Measurements from ENCODE around the gene DLEC1. TPM values are rescaled to one million over a fixed set of nuclear protein-coding genes. Genes with fewer than 3 reads are reported as not detected.
A peak's percentile ranks its signal among the peaks of the same experiment; 100 is the strongest.

DLEC1 gene
- total and polyA plus RNA-seq, 7 donors, result 0.16 to 0.60 (median 0.41) TPM

GRCh38 chr3:38153221-38153620 is 114.2 kb downstream of the DLEC1 start:
- no peak overlapping the region for H3K27ac ChIP-seq
- no peak for DNase-seq
- TF ChIP-seq EP300 (IDR thresholded peaks at IDR 0.05) (no peak), CTCF (IDR thresholded peaks at IDR 0.05) (no peak), POLR2A (IDR thresholded peaks at IDR 0.05) (no peak), POLR2AphosphoS5 (IDR thresholded peaks at IDR 0.05) (no peak)
- no peaks in the 10 kb centered on the region for H3K36me3 ChIP-seq
- intact Hi-C loops (cut with DNase I), result no loop called here
- no peak overlapping the region for H3K4me3 ChIP-seq
- no peaks in the 10 kb centered on the region for H3K4me1 ChIP-seq
- 95% methylated on average over 2 of the region's 2 CpGs for WGBS, 2 donors
- H3K27me3 ChIP-seq, result no peaks in the 10 kb centered on the region
- H3K9me3 ChIP-seq, result no peaks in the 10 kb centered on the region

- intact Hi-C loops (cut with DNase I), result no loop called here
- no peaks in the 10 kb centered on the region for H3K9me3 ChIP-seq
- no peak overlapping the region for H3K4me3 ChIP-seq
- no peaks in the 10 kb centered on the region for H3K4me1 ChIP-seq
- no peaks in the 10 kb centered on the region for H3K27me3 ChIP-seq
- no peak for TF ChIP-seq POLR2A (IDR thresholded peaks at IDR 0.05)
- TF ChIP-seq CTCF (IDR thresholded peaks at IDR 0.05), result no peak
- peak in 1 of 4 donors; percentile 53 for TF ChIP-seq POLR2AphosphoS5 (IDR thresholded peaks at IDR 0.05)
- no peak for TF ChIP-seq EP300 (IDR thresholded peaks at IDR 0.05)
- WGBS, 2 donors, result 79 to 86% methylated on average over 2 of the region's 2 CpGs
- no peak overlapping the region for H3K27ac ChIP-seq
- H3K36me3 ChIP-seq, result no peaks in the 10 kb centered on the region
- DNase-seq, result no peak
These were observed 115.1 kb downstream of the DLEC1 start for GRCh38 chr3:38154033-38154494.

GRCh38 chr3:38154625-38155255 is 115.7 kb downstream of the DLEC1 start:
- no peak overlapping the region for H3K27ac ChIP-seq
- no peak for DNase-seq
- WGBS, 2 donors, result 39 to 62% methylated on average over 2 of the region's 2 CpGs
- intact Hi-C loops (cut with DNase I), result no loop called here
- H3K4me3 ChIP-seq, result no peak overlapping the region
- TF ChIP-seq EP300 (IDR thresholded peaks at IDR 0.05) (no peak), POLR2A (IDR thresholded peaks at IDR 0.05) (no peak), POLR2AphosphoS5 (IDR thresholded peaks at IDR 0.05) (no peak), CTCF (IDR thresholded peaks at IDR 0.05) (no peak)
- no peaks in the 10 kb centered on the region for H3K9me3 ChIP-seq
- H3K4me1 ChIP-seq, result no peaks in the 10 kb centered on the region
- H3K36me3 ChIP-seq, result no peaks in the 10 kb centered on the region
- no peaks in the 10 kb centered on the region for H3K27me3 ChIP-seq

GRCh38 chr3:38155825-38156224 is 116.8 kb downstream of the DLEC1 start:
- Histone ChIP-seq H3K27ac (no peak overlapping the region), H3K9me3 (no peaks in the 10 kb centered on the region), H3K4me1 (no peaks in the 10 kb centered on the region), H3K36me3 (no peaks in the 10 kb centered on the region), H3K4me3 (no peak overlapping the region), H3K27me3 (no peaks in the 10 kb centered on the region)
- DNase-seq, result no peak
- TF ChIP-seq POLR2AphosphoS5 (IDR thresholded peaks at IDR 0.05) (no peak), POLR2A (IDR thresholded peaks at IDR 0.05) (no peak), EP300 (IDR thresholded peaks at IDR 0.05) (no peak), CTCF (IDR thresholded peaks at IDR 0.05) (no peak)
- WGBS, 2 donors, result 92 to 96% methylated on average over 2 of the region's 2 CpGs
- intact Hi-C loops (cut with DNase I), result no loop called here

GRCh38 chr3:38157117-38157516 is 118.1 kb downstream of the DLEC1 start:
- TF ChIP-seq POLR2A (IDR thresholded peaks at IDR 0.05), result no peak
- TF ChIP-seq EP300 (IDR thresholded peaks at IDR 0.05), result no peak
- TF ChIP-seq CTCF (IDR thresholded peaks at IDR 0.05), result no peak
- TF ChIP-seq POLR2AphosphoS5 (IDR thresholded peaks at IDR 0.05), result no peak
- Histone ChIP-seq H3K27me3 (no peaks in the 10 kb centered on the region), H3K4me1 (no peaks in the 10 kb centered on the region), H3K9me3 (no peaks in the 10 kb centered on the region), H3K36me3 (no peaks in the 10 kb centered on the region), H3K27ac (no peak overlapping the region), H3K4me3 (no peak overlapping the region)
- DNase-seq, result no peak
- 97 to 99% methylated on average over 2 of the region's 2 CpGs for WGBS, 2 donors
- intact Hi-C loops (cut with DNase I), result no loop called here
